Brain microvascular endothelial cell (primary cell): ENCODE data around the gene JMJD1C.

Experiments
- DNase-seq: peaks from one replicate; pipeline ENCODE4 v3.0.0-alpha.2; 2020
- H3K27ac ChIP-seq: fragments of 250-450 bp; sonication (Bioruptor Pico); 2 replicates; pipeline ENCODE4 v1.5.1; 2020; ENCODE audit warnings: mild to moderate bottlenecking, moderate library complexity
- H3K27me3 ChIP-seq: fragments of 250-450 bp; sonication (Bioruptor Pico); replicated peaks from 2 replicates; pipeline ENCODE4 v1.5.1; 2020; ENCODE audit warnings: mild to moderate bottlenecking
- H3K36me3 ChIP-seq: fragments of 250-450 bp; sonication (Bioruptor Pico); replicated peaks from 2 replicates; pipeline ENCODE4 v1.5.1; 2020; ENCODE audit warnings: mild to moderate bottlenecking
- H3K4me3 ChIP-seq: 2 replicates; pipeline ENCODE4 v1.5.1; 2011; ENCODE audit warnings: low read depth, mild to moderate bottlenecking, control low read depth, low read length, moderate library complexity
- CTCF ChIP-seq: IDR thresholded peaks from 2 replicates; pipeline ENCODE4 v1.5.1; 2011; ENCODE audit warnings: low read depth, mild to moderate bottlenecking, moderate library complexity, low read length, control low read depth, inconsistent platforms; ENCODE audit errors: missing control alignments
- in situ Hi-C: cut with HindIII; loops from 2 replicates; pipeline ENCODE4 v1.10.0; 2017; ENCODE audit warnings: low sequenced_read_pairs, low pct_ligation_motif_present

Gene JMJD1C

GRCh38 chr10:63425512-63425911, 40.3 kb downstream of the JMJD1C start:
- no peak for TF ChIP-seq CTCF
- H3K36me3 ChIP-seq = no peaks in the 10 kb centered on the region
- H3K27me3 ChIP-seq = no peaks in the 10 kb centered on the region
- in situ Hi-C loops = no loop called here
- H3K27ac ChIP-seq = no peak overlapping the region
- DNase-seq = no peak
- no peak overlapping the region for H3K4me3 ChIP-seq

- DNase-seq = no peak
- no peak for TF ChIP-seq CTCF
- Histone ChIP-seq H3K27me3 (no peaks in the 10 kb centered on the region), H3K36me3 (no peaks in the 10 kb centered on the region), H3K4me3 (no peak overlapping the region), H3K27ac (no peak overlapping the region)
- in situ Hi-C loops = no loop called here
These were observed 41.2 kb downstream of the JMJD1C start for GRCh38 chr10:63424576-63424975.

GRCh38 chr10:63423494-63423893, 42.3 kb downstream of the JMJD1C start:
- DNase-seq = no peak
- TF ChIP-seq CTCF = no peak
- H3K36me3 ChIP-seq = no peaks in the 10 kb centered on the region
- H3K27me3 ChIP-seq = no peaks in the 10 kb centered on the region
- in situ Hi-C loops = no loop called here
- no peak overlapping the region for H3K27ac ChIP-seq
- H3K4me3 ChIP-seq = no peak overlapping the region

GRCh38 chr10:63421591-63421990, 44.2 kb downstream of the JMJD1C start:
- H3K4me3 ChIP-seq = no peak overlapping the region
- no peaks in the 10 kb centered on the region for H3K36me3 ChIP-seq

GRCh38 chr10:63416376-63416775, 49.4 kb downstream of the JMJD1C start:
- Histone ChIP-seq H3K36me3 (no peaks in the 10 kb centered on the region), H3K27me3 (no peaks in the 10 kb centered on the region), H3K27ac (no peak overlapping the region), H3K4me3 (no peak overlapping the region)
- in situ Hi-C loops = no loop called here
- no peak for TF ChIP-seq CTCF
- DNase-seq = no peak

More at GRCh38 chr10:63421591-63421990, 44.2 kb downstream of the JMJD1C start:
- DNase-seq = no peak
- in situ Hi-C loops = no loop called here
- Histone ChIP-seq H3K27ac (no peak overlapping the region), H3K27me3 (no peaks in the 10 kb centered on the region)
- no peak for TF ChIP-seq CTCF

GRCh38 chr10:63415640-63416244, 50.0 kb downstream of the JMJD1C start:
- DNase-seq = no peak
- TF ChIP-seq CTCF = no peak
- Histone ChIP-seq H3K36me3 (no peaks in the 10 kb centered on the region), H3K27ac (no peak overlapping the region), H3K27me3 (no peaks in the 10 kb centered on the region), H3K4me3 (no peak overlapping the region)
- in situ Hi-C loops = no loop called here
